ENCODE data around the gene SOX5.

GRCh38 chr12:23630524-23630923 lies 318.9 kb downstream of the SOX5 start:
- TF ChIP-seq GATA2 (IDR thresholded peaks at IDR 0.05; ENCODE audit: low read depth, low read length) (no peak), GATA3 (IDR thresholded peaks at IDR 0.05; ENCODE audit: low read depth, low read length) (no peak)
